ENCODE data around the gene TBC1D2B.

- TF ChIP-seq, protein P1, sequence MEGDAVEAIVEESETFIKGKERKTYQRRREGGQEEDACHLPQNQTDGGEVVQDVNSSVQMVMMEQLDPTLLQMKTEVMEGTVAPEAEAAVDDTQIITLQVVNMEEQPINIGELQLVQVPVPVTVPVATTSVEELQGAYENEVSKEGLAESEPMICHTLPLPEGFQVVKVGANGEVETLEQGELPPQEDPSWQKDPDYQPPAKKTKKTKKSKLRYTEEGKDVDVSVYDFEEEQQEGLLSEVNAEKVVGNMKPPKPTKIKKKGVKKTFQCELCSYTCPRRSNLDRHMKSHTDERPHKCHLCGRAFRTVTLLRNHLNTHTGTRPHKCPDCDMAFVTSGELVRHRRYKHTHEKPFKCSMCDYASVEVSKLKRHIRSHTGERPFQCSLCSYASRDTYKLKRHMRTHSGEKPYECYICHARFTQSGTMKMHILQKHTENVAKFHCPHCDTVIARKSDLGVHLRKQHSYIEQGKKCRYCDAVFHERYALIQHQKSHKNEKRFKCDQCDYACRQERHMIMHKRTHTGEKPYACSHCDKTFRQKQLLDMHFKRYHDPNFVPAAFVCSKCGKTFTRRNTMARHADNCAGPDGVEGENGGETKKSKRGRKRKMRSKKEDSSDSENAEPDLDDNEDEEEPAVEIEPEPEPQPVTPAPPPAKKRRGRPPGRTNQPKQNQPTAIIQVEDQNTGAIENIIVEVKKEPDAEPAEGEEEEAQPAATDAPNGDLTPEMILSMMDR (IDR thresholded peaks at IDR 0.05; ENCODE audit: extremely low read depth in 1 of 2, insufficient read depth in 1 of 2, low read depth in 1 of 2, low read length in 2 of 2) = no peak
- no peak for TF ChIP-seq EZH2 (IDR thresholded peaks at IDR 0.05; ENCODE audit: borderline replicate concordance, low read depth, low read length, severe bottlenecking)
- TF ChIP-seq, protein P2, sequence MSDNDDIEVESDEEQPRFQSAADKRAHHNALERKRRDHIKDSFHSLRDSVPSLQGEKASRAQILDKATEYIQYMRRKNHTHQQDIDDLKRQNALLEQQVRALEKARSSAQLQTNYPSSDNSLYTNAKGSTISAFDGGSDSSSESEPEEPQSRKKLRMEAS (IDR thresholded peaks at IDR 0.05; ENCODE audit: insufficient read depth, insufficient read length) = no peak
- TF ChIP-seq POLR2A (IDR thresholded peaks at IDR 0.05; ENCODE audit: low read depth, low read length) = no peak
- no peak for TF ChIP-seq JUN (IDR thresholded peaks at IDR 0.05; ENCODE audit: borderline replicate concordance, insufficient read depth, insufficient read length, low read depth)
Measured at GRCh38 chr15:78037328-78037727, 40.2 kb downstream of the TBC1D2B start.

Measured in endothelial cell of umbilical vein (primary cell).